GM10266 (cell line): Measurements from ENCODE around the gene TMED10.

Experiments used
- DNase-seq: peaks from one replicate; pipeline ENCODE4 v3.0.0; 2012; ENCODE audit errors: extremely low spot score
- TF ChIP-seq, protein P1 (sequence below): IDR thresholded peaks from 2 replicates; pipeline ENCODE4 v1.5.1; 2012; ENCODE audit warnings: mild to moderate bottlenecking, low read depth; ENCODE audit not compliant: control insufficient read depth, insufficient read depth; ENCODE audit errors: missing control alignments

The TMED10 gene

GRCh38 chr14:75091251-75091650, 85.2 kb downstream of the TMED10 start:
- TF ChIP-seq, protein P1, sequence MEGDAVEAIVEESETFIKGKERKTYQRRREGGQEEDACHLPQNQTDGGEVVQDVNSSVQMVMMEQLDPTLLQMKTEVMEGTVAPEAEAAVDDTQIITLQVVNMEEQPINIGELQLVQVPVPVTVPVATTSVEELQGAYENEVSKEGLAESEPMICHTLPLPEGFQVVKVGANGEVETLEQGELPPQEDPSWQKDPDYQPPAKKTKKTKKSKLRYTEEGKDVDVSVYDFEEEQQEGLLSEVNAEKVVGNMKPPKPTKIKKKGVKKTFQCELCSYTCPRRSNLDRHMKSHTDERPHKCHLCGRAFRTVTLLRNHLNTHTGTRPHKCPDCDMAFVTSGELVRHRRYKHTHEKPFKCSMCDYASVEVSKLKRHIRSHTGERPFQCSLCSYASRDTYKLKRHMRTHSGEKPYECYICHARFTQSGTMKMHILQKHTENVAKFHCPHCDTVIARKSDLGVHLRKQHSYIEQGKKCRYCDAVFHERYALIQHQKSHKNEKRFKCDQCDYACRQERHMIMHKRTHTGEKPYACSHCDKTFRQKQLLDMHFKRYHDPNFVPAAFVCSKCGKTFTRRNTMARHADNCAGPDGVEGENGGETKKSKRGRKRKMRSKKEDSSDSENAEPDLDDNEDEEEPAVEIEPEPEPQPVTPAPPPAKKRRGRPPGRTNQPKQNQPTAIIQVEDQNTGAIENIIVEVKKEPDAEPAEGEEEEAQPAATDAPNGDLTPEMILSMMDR, result no peak
- DNase-seq, result no peak

DNA sequence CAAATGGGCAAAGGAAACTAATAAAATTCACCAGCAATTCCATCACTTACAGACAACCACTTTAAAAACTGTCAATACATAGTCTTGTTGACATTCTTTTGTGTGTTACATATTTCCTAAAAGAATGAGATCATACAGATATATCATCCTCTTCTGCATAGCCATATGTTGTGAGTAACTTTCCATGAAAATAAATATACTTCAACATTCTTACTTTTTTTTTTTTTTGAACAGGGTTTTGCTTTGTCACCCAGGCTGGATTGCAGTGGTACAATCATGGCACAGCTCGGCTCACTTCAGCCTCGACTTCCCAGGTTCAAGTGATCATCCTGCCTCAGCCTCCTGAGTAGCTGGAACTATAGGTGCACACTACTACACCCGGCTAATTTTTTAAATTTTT, 86.1 kb downstream of the TMED10 start:
- TF ChIP-seq, protein P1, result no peak
- no peak for DNase-seq

DNA sequence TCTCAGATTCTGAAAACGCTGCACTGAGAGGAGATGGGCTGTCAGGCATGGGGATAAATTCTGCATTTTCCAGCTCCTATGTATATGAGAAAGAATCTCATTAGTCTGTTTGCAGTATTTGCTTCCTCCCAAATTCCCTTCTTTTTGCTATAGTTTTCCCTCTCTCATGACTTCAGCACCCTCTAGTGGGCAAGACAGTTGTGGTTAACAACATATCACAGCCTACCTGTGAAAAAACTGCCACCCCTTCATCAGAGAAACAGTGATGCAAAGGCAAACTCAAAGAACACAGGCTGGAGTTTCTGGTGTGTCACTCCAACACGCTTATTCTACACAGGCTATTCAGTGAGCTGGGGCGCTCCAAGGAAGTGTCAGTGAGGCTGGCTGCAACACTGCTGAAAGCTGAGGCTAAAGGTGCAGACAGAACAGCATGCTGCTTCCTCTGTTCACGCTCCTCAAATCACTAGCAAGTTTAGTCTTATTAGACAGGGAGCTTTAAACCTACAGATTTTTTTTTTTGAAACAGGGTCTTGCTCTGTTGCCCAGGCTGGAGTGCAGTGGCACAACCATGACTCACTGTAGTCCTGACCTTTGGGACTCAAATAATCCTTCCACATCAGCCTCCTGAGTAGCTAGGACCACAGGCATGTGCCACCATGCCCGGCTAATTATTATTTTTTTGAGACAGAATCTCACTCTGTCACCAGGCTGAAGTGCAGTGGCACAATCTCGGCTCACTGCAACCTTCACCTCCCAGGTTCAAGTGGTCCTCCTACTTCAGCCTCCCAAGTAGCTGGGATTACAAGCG, 87.6 kb downstream of the TMED10 start:
- TF ChIP-seq, protein P1, result peak; percentile 76
- peak; percentile 38 for DNase-seq

DNA sequence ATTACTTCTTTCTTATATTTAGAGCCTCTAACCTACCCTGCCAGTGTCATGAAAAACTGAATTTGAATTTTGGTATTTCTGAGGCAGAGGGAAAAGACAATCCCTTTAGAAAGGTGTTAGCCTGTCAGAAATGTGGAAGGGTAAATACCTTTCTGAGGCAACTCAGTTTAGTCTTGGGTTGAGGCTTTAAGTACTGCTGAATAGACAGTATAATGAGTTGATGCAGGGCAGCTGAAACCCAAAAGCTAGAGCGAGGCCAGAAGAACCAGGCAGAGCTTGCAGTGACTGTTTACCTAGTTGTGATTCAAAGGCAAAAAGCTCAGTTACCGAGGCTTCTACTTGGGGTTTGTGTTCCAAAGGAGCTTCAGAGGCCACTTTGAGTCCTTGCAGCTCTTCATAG, 88.3 kb downstream of the TMED10 start:
- TF ChIP-seq, protein P1, result no peak
- no peak for DNase-seq

DNA sequence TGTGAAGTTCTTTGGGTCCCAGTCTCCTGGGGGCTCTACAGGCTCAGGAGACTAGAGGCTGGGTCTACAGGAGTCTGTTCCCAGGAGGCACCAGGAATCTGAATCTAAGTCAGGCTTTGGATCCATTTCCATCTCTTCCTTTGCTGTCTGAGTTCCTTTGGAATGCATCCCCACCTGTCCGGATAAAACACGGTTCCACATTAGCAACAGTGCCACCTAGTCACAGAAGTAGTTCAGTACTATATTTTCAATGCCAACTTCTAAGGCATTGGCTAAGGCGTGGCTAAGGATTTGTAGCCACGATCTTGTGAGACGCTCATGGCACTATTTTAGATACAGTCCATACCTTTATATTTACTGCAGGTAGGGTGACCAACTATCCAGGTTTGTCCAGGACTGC, 91.9 kb downstream of the TMED10 start:
- TF ChIP-seq, protein P1, result no peak
- DNase-seq, result no peak

- TF ChIP-seq, protein P1, result no peak
- no peak for DNase-seq
These were observed 93.1 kb downstream of the TMED10 start for GRCh38 chr14:75083271-75083670.

- no peak for DNase-seq
- TF ChIP-seq, protein P1, result no peak
These were observed 94.7 kb downstream of the TMED10 start for GRCh38 chr14:75081660-75082229.
